Epithelial cell of prostate (primary cell): ENCODE measurements around the gene BUD13.

Experiments
- DNase-seq: peaks from one replicate; pipeline ENCODE4 v3.0.0-alpha.2; 2011; ENCODE audit warnings: low read depth, low spot score
- H3K27ac ChIP-seq: fragments of 450-650 bp; 2 replicates; pipeline ENCODE4 v1.5.1; 2017; ENCODE audit warnings: mild to moderate bottlenecking

The BUD13 gene

DNA sequence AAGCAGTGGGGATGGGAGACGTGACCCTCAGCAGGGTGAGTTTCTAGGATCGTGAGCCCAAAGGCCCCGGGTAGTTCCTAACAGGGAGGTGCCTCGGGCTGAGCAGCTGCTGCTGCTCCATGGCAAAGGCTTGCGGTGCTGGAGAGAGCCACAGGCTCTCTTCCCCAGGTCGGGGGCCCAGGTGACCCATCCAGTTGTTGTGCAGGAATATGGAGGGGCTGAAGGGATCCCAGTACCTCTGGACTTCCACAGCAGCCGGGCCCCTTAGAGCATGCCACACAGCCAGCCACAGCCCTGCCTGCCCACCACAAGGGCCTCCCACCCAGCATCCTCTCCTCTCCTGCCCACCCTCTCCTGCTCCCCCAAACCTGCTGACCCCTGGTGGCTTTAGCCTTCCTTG is 49.3 kb downstream of the BUD13 start:
- H3K27ac ChIP-seq, result no peak overlapping the region
- no peak for DNase-seq

DNA sequence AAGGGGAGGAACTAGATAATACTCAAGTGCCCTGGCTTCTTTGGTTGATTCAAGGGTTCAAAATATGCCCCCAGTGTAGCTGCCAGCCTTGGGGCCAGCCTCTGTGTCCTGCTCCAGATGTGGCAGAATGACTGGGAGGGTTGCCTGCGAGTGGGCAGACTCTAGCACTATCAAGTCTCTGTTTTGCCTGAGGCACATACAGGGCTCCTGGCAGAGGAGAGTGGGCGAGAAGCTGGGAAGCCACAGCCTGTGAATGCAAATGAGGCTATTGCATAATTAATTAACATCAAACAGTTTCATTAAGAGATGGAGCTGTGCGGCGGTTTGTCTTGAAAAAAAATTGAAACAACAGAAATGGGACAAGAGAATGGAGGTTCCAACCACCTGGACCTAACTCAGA is 50.8 kb downstream of the BUD13 start:
- no peak overlapping the region for H3K27ac ChIP-seq
- DNase-seq, result no peak

DNA sequence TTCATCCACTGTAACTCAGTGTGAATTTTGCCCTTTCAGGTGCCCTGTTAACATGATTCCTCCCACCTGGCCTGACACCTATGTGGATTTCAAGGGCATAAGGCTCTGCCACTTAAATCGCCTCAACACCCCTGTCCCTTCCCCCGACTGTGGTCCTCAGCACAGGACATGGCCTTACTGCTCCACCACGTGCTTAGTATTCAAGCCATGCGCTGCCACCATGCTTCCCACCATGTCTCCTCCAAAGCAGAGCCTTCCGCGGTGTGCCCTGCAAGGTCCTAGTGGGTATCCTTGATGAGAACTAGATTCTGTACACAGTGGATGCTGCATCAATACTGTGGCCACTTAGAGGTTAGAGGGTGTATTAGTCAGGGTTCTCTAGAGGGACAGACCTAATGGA is 51.9 kb downstream of the BUD13 start:
- no peak for DNase-seq
- H3K27ac ChIP-seq, result no peak overlapping the region

DNA sequence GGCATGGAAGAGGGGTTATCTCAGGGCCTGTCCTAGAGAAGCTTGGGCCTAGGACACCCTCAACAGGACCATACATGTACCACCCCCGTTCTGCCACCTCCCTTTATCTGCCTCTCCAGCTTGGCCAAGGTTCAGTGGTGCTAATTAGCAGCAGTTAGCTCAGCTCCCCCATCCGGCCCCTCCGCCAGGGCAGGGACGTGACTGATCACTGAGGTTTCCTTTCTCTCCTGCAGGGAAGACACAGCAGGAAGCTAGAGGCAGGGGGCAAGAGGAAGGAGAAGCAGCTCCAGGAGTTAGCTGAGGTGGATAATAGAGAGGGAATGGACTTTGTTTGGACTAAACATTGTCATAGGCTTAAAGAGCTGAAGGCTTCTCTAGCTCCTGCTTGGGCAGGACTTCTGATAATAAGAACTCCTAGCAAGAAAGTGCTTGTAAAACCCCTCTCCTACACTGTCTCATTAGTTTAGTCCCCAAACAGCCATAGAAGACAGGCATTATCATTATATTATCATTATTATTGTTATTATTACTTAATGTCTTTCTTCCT is 53.8 kb downstream of the BUD13 start:
- no peak overlapping the region for H3K27ac ChIP-seq

DNA sequence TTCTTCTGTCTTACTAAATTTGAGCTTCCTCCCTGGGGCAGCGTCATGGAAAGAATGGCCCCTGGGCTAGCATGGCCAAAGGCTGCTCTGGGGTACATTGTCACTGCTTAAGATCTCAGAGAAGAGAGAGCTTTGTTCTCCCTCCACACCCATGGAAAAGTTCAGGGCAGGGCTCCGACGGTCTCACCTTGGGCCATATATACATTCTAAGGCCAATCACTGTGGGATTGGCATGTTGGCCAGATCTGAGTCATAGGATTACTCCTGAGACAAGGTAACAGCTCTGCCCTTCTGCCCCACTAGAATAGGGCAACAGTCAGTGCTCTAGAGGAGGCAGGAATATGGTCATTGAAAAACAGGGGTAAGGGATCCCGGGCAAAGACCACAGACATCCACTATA is 56.2 kb downstream of the BUD13 start:
- DNase-seq, result no peak
- no peak overlapping the region for H3K27ac ChIP-seq

More for the DNA sequence above, 53.8 kb downstream of the BUD13 start:
- DNase-seq, result no peak

DNA sequence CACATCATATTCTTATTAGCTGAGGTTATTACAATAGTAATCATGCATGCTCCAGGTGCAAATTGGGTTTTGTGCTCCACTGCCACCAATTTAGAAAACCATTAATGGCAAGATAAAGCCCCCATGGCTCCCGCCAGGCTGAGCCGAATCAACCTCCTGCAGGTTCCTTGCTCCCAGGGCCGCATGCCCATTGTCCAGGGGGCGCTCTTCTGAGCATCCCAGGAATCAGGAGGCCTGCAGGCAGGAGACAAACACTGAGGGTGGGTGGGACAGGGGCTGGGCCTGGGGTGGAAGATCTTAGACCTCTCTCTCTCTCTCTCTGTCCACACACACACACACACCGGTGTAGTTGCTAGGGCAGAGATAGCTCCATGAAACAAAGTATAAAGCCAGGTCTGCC is 57.4 kb downstream of the BUD13 start:
- H3K27ac ChIP-seq, result no peak overlapping the region
- no peak for DNase-seq

DNA sequence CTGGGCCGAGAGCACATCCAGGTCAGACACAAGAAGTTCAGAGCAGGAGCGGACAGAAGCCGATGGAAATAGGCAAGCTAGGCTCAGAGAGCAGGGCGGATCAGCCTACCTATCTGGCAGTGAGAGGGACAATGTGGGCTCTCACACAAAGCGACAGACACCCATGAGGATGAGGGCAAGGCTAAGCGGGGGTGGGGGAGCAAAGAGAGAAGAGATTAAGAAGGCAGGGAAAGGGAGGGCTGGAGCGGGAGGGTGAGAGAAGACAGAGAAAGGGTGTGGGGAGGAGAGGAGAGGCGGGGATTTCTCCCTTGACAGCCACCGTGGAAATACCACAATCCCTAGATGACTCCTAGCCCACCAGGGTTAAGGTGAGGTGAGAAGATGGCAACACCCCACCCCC is 57.9 kb downstream of the BUD13 start:
- no peak overlapping the region for H3K27ac ChIP-seq
- no peak for DNase-seq

DNA sequence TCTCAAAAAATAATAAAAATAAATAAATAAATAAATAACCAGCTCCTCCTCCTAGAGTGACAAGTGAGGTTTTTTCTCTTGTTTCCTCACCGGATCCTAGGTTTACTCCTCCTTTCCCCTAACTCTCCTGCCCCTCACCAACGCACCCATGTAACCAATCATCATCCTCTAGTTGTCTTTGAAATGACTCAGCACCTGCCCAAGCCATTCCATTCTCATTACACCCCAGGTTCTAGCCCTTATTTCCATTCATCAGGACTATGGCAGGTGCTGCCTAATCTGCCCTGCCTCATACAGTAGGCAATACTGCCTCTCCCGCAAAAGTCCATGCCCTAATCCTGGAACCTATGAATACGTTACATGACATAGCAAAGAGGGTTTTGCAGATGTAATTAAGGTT is 60.4 kb downstream of the BUD13 start:
- no peak for DNase-seq
- H3K27ac ChIP-seq, result no peak overlapping the region

DNA sequence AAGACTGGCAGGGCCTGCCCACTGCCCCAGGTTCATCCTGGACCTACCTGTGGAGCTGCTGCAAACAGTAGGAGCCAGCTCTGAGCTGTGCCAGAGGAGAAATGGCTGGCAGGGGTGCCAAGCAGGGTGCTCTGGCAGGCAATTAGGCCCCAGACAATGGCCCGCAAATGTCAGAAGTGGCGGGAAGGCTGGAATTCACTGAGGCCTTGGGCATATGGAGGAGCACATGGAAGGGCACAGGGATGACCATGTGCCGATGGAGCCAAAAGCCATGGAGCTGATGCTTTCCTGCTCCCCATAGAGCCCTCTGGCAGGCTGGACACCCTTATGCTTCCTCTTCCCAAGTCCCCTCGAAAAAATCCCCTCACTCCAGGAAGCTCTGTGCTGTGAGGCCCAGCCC is 62.0 kb downstream of the BUD13 start:
- no peak overlapping the region for H3K27ac ChIP-seq
- no peak for DNase-seq

DNA sequence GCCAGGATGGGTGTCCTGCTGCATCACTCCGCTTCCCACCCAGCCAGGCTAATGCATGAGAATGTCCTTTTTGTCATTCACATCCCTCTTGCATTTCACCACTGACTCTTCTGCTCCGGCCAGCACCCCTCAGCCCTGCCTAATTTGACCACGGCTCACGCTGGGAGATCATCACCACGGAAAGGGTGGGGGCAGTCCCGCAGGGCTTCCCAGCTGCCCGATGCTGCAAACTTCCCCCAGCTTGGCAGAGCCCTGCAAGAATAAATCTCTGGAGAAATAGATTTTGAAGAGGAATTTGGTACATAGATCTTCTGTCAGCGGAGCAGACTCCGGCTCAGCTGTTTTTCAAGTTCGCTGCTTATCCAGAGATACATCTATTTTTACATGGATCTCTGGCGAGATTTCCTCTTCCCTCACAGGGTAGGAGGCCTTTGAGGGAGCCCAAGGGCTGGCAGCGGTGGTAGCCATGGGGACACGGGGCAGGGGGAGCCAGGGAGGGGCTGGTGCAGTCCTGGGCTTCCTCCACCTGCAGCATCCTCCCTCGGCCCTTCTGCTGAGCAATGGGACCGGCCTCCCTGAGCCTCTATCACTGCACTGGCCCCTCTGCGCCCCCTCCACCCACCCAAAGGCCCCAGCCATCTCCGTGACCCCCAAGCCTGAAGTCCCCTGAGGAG is 62.6 kb downstream of the BUD13 start:
- H3K27ac ChIP-seq, result no peak overlapping the region
- DNase-seq, result no peak

DNA sequence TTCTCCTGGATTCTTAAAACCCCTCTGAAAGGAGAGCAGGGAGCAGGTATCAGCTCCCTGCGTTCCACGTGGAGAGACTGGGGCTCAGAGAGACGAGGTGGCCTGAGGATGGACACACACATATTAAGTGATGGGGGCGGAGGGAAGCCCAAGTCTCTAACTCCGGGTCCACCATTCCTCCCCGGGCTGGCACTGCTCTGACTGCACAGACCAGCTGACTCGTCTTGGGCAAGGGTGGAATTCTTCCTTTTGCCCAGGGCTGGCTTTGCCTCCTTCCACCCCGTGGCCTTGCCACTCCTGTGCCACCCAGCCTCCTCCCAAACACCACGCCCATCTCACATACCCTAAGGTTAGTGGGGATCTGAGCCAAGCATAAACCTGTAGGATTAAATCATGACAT is 65.0 kb downstream of the BUD13 start:
- DNase-seq, result no peak
- peak overlapping the region; percentile 36 for H3K27ac ChIP-seq

DNA sequence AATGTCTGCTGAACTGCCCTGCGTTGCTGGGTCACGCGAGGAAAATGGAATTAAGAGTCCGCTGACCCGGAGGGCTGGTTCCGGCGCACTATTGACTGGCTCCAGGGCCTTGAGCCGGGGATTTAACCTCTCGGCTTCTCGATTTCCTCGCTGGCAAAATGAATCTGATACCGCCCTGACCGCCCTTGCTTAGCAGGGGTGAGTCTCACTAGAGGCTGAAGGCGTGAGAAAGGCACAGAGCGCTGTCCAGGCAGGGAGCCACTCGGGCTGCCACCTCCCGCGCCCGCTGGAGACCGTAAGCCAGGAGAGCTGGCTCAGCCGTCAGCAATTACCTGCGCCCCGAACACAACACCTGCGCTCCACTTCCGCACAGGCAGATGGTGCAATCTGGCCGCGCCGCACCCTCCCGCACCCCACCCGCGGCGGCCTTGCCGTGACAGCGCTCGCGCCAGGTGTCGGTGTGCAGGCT is 65.6 kb downstream of the BUD13 start:
- no peak for DNase-seq
- peak overlapping the region; percentile 36 for H3K27ac ChIP-seq

DNA sequence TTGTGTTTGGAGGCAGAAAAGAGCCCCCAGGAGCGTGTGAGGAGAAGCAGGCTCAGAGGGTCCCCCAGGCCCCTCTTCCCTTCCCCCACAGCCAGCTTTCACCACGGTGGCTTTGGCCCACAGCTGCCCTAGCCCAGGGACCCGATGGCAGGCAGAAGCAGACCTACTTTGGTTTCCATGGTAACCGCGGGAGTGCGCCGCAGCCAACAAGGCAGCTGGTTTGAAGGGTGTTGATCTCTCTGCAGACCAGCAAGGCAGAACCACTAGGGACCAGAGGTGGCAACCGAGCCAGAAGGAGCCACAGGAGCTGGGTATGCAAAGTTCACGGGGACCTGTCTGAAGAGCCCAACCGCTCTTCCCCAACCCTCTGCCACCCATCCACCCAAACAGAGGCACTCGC is 69.4 kb downstream of the BUD13 start:
- H3K27ac ChIP-seq, result no peak overlapping the region

DNA sequence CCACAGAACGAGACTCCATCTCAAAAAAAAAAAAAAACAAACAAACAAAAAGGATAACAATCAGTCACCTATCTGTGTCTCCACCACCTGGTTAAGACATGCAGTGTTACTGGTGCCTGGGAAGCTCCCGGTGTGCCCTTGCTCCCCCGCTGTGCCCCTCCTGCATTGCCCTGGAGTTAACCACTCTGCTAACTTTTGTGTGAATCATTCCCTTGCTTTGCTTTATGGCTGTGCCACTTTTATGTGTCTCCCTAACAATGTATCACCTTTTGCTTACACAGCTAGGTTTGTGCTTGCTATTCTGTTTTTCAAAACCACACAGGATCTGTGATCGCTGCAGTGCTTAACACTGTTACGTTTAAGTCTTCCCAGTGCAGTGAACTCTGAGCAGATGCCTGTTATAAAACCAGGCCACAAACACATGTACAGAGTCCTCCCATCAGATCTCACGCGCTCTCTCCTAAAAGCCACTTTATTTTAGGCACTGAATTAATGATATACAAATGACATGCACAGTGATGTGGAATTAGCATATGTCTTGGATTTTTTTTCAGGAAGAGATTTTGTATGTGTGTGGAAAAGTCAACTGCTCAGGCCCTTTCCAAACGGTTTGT is 69.9 kb downstream of the BUD13 start:
- DNase-seq, result no peak
- no peak overlapping the region for H3K27ac ChIP-seq

More for the DNA sequence above, 69.4 kb downstream of the BUD13 start:
- DNase-seq, result no peak

DNA sequence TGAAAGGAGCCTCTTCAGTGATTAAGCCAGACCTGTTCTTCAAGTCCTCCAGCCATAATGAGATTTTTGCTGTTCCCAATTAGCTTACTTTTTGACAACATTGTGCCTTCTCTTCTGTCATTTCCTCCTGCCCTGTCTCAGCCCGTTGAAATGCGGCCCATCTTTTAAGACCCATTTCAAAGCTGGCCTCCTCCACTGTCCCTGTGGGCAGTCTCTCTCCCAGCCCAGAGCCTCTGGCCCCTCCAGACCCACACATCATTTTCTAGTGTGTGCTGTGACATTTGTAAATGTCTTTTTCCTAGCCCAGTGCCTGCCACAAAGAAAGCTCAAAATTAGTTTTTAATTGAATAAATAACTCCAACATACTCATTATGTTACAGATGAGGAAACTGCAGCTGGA is 70.9 kb downstream of the BUD13 start:
- no peak for DNase-seq
- no peak overlapping the region for H3K27ac ChIP-seq

DNA sequence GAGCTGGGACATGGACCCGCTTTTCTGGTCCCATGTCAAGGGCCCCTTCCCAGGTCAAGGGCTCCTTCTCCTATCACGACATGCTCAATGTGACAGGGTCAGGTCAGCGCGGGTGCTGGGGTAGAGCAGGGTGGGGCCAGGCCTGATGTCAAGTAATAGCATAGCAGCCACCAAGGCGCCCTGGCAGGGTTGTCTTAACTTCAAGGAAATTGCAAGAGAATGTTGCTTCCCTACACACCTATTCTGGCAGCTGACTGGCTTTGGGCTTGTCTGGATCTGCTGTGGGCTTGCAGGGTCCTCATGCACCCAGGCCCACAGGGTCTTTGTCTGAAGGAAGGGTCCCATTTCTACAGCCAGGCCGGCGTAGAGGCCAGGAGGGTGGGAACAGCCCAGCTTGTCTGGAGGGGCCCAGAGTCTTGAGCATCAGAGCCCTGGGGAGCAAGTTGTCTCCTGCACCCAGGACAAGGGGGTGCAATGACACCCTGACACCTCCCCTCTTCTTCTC is 71.4 kb downstream of the BUD13 start:
- DNase-seq, result no peak
- no peak overlapping the region for H3K27ac ChIP-seq

DNA sequence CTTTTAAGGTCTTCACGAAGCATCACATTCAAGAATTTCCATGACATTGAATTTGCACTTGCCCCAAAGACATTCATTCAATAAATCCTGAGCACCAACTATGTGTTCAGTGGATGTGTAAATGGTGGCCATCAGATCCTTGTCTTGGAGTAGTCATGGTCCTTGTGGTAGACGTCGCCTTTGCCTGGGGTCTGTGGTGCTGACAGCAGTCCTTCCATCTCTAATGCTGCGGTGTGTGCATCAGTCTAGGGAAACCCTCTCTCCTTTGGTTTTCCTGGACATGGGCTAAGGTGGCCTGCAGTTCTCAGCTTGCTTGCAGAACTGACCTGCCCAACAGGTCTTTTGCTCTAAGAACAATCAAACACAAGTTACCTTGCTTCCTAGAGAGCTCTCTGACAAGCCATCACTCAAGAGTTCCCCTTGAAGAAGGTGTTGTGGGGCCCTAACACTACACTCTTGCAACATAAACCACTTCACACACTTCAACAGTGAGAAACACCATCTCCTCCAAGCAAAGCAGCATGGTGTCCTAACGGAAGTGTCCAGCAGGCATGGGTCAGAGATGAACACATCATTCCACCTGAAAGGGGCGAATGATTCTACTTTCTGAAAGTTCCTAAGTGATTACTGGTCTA is 72.1 kb downstream of the BUD13 start:
- no peak for DNase-seq
- H3K27ac ChIP-seq, result no peak overlapping the region
